Stomach (tissue), 9 donors: Measurements from ENCODE around the gene SCAF4. TPM values are rescaled to one million over a fixed set of nuclear protein-coding genes. Genes with fewer than 3 reads are reported as not detected.

ENCODE experiments used
- DNase-seq, 2 donors: peaks; one replicate each; pipeline versions ENCODE4 v3.0.0 to v3.0.0-alpha.2; 2013 to 2019
- H3K27ac ChIP-seq, 5 donors: fragments of 200-600 bp in 4 of 5; sonication (generic) in 4 of 5; one replicate each; pipeline ENCODE4 v1.5.1; 2013 to 2019; ENCODE audit warnings: mild to moderate bottlenecking in 1 of 5, moderate library complexity in 1 of 5
- H3K27me3 ChIP-seq, 3 donors: fragments of 200-600 bp; sonication (generic); one replicate each; pipeline ENCODE4 v1.5.1; 2017 to 2019; ENCODE audit warnings: mixed run types in 1 of 3
- H3K36me3 ChIP-seq, 4 donors: fragments of 200-600 bp; sonication (generic); 1 replicate in 3 of 4; 2 replicates in 1 of 4; pipeline ENCODE4 v1.5.1; 2016 to 2019
- H3K4me1 ChIP-seq, 4 donors: fragments of 200-600 bp; sonication (generic); one replicate each; pipeline ENCODE4 v1.5.1; 2016 to 2019
- H3K4me3 ChIP-seq, 4 donors: fragments of 200-600 bp; sonication (generic) in 3 of 4; one replicate each; pipeline ENCODE4 v1.5.1; 2016 to 2019; ENCODE audit warnings: mild to moderate bottlenecking in 1 of 4
- H3K9me3 ChIP-seq, 4 donors: fragments of 200-600 bp; sonication (generic); one replicate each; pipeline ENCODE4 v1.5.1; 2016 to 2019
- EP300 ChIP-seq: sonication (generic); formaldehyde crosslinking; IDR thresholded peaks from one replicate; pipeline ENCODE4 v1.6.1; 2017; ENCODE audit warnings: antibody characterized with exemption
- POLR2A ChIP-seq, 4 donors: fragments of 450-650 bp; IDR thresholded peaks; one replicate each; pipeline ENCODE4 v1.6.1; 2016; ENCODE audit warnings: antibody characterized with exemption in 4 of 4, control low read depth in 2 of 4, mild to moderate bottlenecking in 1 of 4, moderate library complexity in 1 of 4
- POLR2AphosphoS5 ChIP-seq, 3 donors: sonication (generic); formaldehyde crosslinking; IDR thresholded peaks; one replicate each; pipeline ENCODE4 v1.6.1; 2016; ENCODE audit warnings: antibody characterized with exemption in 3 of 3
- WGBS, 5 donors: extraction: QIAGEN DNeasy Blood & Tissue Kit in 3 of 5; methylation state at CpG; one replicate each; pipeline versions ENCODE4 v1.1.5 to v1.1.7; 2013 to 2018; 5-methylcytosine and 5-hydroxymethylcytosine counted together
- intact Hi-C: fragments of 100-400 bp; cut with DNase I; formaldehyde crosslinking; loops from one replicate; pipeline ENCODE4 v1.15.1; 2023; ENCODE audit warnings: low total_unique reads
- polyA plus RNA-seq, 3 donors: library from polyadenylated mRNA; stranded (reverse); fragments of 200-250 nt; gene quantifications; one replicate each; pipeline ENCODE4 v1.2.3, GENCODE V29; 2013
- total RNA-seq, 5 donors: library from RNA; depleted of rRNA; stranded (reverse); fragments of >200 nt; gene quantifications; one replicate each; pipeline versions ENCODE4 v1.1.0 to v1.2.3, GENCODE V29; 2014 to 2016
- TF ChIP-seq, protein P1 (sequence below), 7 experiments: fragments of 450-650 bp in 4 of 7; fragments of 200-600 bp in 3 of 7; sonication (generic) in 3 of 7; IDR thresholded peaks; one replicate each; pipeline ENCODE4 v1.5.1; 2016 to 2019; ENCODE audit warnings: antibody characterized with exemption in 7 of 7, control low read depth in 2 of 7, mild to moderate bottlenecking in 1 of 7
- donor health status: healthy with polysubstance abuse.
- donor health status: Bipolar disorder and iron deficiency.
- donor health status: healthy.

SCAF4 gene
- total and polyA plus RNA-seq, 8 donors = 5.4 to 34.4 (median 13.6) TPM

DNA sequence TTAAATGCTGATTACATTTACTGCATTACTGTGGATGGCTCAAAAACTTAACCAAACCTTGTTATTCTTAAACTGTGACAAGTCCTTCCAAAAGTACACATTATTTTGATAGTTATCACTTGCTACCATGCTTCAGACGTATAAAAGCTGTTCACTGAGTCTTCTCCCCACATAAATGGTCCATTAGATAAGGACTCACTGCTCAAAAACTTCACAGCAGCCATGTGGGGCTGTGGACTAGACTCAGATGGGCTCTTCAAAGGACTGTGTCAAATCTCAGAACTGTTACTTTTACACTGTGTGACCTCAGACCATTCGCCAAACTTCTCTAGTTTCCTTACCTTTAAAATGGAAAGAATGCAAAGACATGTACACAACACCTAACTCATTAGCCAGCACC, 11.6 kb downstream of the SCAF4 start:
- no peaks in the 10 kb centered on the region for H3K36me3 ChIP-seq
- H3K9me3 ChIP-seq = no peaks in the 10 kb centered on the region
- DNase-seq = no peak
- WGBS, 5 donors = 26 to 49% (median 37%) methylated on average over 2 of the region's 2 CpGs
- no peak overlapping the region for H3K4me3 ChIP-seq
- intact Hi-C loops = no loop called here
- no peak for TF ChIP-seq EP300
- TF ChIP-seq POLR2A (IDR thresholded peaks at IDR 0.05) = no peak
- TF ChIP-seq, protein P1, sequence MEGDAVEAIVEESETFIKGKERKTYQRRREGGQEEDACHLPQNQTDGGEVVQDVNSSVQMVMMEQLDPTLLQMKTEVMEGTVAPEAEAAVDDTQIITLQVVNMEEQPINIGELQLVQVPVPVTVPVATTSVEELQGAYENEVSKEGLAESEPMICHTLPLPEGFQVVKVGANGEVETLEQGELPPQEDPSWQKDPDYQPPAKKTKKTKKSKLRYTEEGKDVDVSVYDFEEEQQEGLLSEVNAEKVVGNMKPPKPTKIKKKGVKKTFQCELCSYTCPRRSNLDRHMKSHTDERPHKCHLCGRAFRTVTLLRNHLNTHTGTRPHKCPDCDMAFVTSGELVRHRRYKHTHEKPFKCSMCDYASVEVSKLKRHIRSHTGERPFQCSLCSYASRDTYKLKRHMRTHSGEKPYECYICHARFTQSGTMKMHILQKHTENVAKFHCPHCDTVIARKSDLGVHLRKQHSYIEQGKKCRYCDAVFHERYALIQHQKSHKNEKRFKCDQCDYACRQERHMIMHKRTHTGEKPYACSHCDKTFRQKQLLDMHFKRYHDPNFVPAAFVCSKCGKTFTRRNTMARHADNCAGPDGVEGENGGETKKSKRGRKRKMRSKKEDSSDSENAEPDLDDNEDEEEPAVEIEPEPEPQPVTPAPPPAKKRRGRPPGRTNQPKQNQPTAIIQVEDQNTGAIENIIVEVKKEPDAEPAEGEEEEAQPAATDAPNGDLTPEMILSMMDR (IDR thresholded peaks at IDR 0.05) = no peak
- TF ChIP-seq POLR2AphosphoS5 (IDR thresholded peaks at IDR 0.05) = no peak
- peaks cover 0 to 74% (median 34%) of the 10 kb centered on the region in 4 donors for H3K4me1 ChIP-seq
- H3K27ac ChIP-seq = no peak overlapping the region
- no peaks in the 10 kb centered on the region for H3K27me3 ChIP-seq

DNA sequence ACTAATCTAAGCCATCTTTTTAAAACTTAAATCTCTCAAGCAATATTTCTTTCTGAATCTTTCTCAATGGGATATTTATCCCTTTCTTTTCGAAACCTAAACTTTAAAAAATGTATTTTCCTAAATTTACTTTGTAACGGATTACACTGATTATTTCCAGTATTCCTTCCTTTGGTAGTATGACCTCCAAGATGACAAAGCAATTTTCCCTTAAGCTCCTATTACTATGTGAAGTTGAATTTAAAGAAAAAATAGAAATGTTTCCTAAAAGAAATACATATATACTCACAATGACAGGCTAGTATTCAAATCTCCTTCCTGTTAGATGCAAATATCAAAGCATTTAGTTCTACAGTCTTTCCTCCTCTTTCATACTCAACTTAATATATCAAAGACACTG, 15.8 kb downstream of the SCAF4 start:
- Histone ChIP-seq H3K36me3 (no peaks in the 10 kb centered on the region), H3K27ac (no peak overlapping the region), H3K9me3 (no peaks in the 10 kb centered on the region), H3K4me1 (peaks cover 0 to 78% (median 38%) of the 10 kb centered on the region in 4 donors), H3K4me3 (no peak overlapping the region), H3K27me3 (no peaks in the 10 kb centered on the region)
- no peak for DNase-seq
- intact Hi-C loops = no loop called here
- no peak for TF ChIP-seq POLR2A (IDR thresholded peaks at IDR 0.05)
- no peak for TF ChIP-seq POLR2AphosphoS5 (IDR thresholded peaks at IDR 0.05)
- TF ChIP-seq, protein P1 (IDR thresholded peaks at IDR 0.05) = no peak
- TF ChIP-seq EP300 = no peak
- WGBS, 5 donors = 78 to 84% (median 81%) methylated on average over 2 of the region's 2 CpGs

DNA sequence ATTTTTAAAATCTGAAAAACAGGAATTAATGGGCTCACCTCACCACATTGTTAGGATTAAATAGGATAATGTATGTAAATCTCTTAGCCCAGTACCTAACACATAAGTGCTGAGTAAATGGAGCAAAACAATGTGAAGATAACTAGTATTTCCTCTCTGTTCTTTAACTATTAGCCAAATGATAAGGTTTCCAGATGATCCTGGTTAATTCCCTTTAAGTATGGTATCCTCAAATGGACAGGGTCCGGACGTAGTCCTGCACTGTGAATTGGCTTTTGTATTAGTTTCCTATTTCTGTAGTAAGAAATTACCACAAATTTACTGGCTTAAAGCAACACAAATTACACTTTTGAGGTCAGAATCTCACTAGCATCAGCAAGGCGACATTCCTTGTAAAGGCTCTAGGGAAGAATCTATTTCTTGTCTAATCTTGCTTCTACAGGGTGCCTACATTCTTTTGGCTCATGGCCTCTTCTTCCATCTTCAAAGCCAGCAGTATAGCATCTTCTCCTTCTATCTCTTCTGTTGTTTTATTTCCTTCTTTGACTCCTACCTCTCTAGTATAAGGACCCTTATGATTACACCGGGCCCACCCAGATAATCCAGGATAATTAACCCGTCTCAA, 17.1 kb downstream of the SCAF4 start:
- no peaks in the 10 kb centered on the region for H3K36me3 ChIP-seq
- no peaks in the 10 kb centered on the region for H3K9me3 ChIP-seq
- no peaks in the 10 kb centered on the region for H3K27me3 ChIP-seq
- TF ChIP-seq POLR2AphosphoS5 (IDR thresholded peaks at IDR 0.05) (no peak), EP300 (no peak), POLR2A (IDR thresholded peaks at IDR 0.05) (no peak)
- TF ChIP-seq, protein P1 (IDR thresholded peaks at IDR 0.05) = no peak
- no peak for DNase-seq
- intact Hi-C loops = no loop called here
- no peak overlapping the region for H3K4me3 ChIP-seq
- no peak overlapping the region for H3K27ac ChIP-seq
- 87 to 92% (median 89%) methylated on average over 5 of the region's 5 CpGs for WGBS, 5 donors
- H3K4me1 ChIP-seq = peaks cover 0 to 81% (median 40%) of the 10 kb centered on the region in 4 donors

DNA sequence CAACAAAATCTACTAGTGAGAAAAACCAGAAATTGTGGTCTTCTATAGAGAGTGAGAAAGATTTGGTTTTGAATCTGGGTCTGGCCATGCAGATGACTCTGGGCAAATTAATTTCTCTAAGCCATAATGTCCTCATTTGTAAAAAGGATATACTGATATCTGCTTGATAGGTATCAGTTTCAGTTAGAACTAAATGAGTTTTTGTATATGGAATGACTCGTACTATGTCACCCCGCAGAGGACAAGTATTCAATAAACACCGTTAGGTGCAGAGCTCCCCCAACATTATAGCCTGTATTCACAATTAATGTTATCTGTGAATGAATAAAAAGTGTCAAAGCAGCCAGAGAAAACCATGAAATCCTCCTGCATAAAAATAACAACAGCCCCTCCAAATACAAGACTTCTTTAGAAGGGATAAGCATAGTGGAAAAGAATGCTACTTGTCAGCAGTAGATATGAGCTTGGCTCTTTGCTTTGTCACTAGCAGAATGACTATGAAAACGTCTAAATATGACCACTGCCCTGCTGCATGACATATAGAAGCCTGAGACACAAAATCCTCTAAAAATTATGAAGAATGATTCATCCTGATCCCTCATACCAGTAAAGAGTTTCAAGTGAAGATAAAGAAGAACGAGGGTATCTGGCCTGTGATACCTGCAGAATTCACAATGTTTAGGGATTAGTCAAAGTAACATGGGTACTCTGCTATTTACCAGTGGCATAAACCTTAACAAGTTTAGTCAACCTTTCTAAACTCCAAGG, 17.8 kb downstream of the SCAF4 start:
- Histone ChIP-seq H3K36me3 (no peaks in the 10 kb centered on the region), H3K27me3 (no peaks in the 10 kb centered on the region), H3K27ac (no peak overlapping the region), H3K4me1 (peaks cover 0 to 88% (median 43%) of the 10 kb centered on the region in 4 donors), H3K4me3 (no peak overlapping the region), H3K9me3 (no peaks in the 10 kb centered on the region)
- intact Hi-C loops = no loop called here
- WGBS, 5 donors = 53 to 63% (median 60%) methylated on average over 5 of the region's 5 CpGs
- TF ChIP-seq POLR2A (IDR thresholded peaks at IDR 0.05) (no peak), EP300 (no peak), POLR2AphosphoS5 (IDR thresholded peaks at IDR 0.05) (no peak)
- TF ChIP-seq, protein P1 (IDR thresholded peaks at IDR 0.05) = no peak
- DNase-seq = no peak
